RPMI8226 (cell line): ENCODE measurements around the gene PTPRG.

Experiments used
- DNase-seq: peaks from one replicate; pipeline ENCODE4 v3.0.0-alpha.2; 2015

PTPRG gene

GRCh38 chr3:62318752-62319569, 757.6 kb downstream of the PTPRG start:
- peak; percentile 25 for DNase-seq

- no peak for DNase-seq
These were observed 758.3 kb downstream of the PTPRG start for GRCh38 chr3:62319570-62320243.

- no peak for DNase-seq
These were observed 761.9 kb downstream of the PTPRG start for GRCh38 chr3:62323241-62323640.

GRCh38 chr3:62325896-62326295, 764.5 kb downstream of the PTPRG start:
- DNase-seq = no peak

- no peak for DNase-seq
These were observed 768.6 kb downstream of the PTPRG start for GRCh38 chr3:62329971-62330370.

GRCh38 chr3:62332017-62332416, 770.6 kb downstream of the PTPRG start:
- no peak for DNase-seq

- DNase-seq = peak; percentile 12
These were observed 771.5 kb downstream of the PTPRG start for GRCh38 chr3:62332835-62333244.

GRCh38 chr3:62335196-62335595, 773.8 kb downstream of the PTPRG start:
- DNase-seq = no peak

GRCh38 chr3:62343755-62344154, 782.4 kb downstream of the PTPRG start:
- no peak for DNase-seq
